GM19023 (cell line): ENCODE data around the gene ABHD16A.

Source experiments
- ATAC-seq: cut with Tn5 transposase; IDR thresholded peaks from one replicate; pipeline ENCODE4 v1.9.1; 2021; ENCODE audit warnings: mild to moderate bottlenecking, moderate library complexity; ENCODE audit not compliant: unreplicated experiment

ABHD16A gene

GRCh38 chr6:31642798-31643570, 60.1 kb downstream of the ABHD16A start:
- ATAC-seq: no peak

DNA sequence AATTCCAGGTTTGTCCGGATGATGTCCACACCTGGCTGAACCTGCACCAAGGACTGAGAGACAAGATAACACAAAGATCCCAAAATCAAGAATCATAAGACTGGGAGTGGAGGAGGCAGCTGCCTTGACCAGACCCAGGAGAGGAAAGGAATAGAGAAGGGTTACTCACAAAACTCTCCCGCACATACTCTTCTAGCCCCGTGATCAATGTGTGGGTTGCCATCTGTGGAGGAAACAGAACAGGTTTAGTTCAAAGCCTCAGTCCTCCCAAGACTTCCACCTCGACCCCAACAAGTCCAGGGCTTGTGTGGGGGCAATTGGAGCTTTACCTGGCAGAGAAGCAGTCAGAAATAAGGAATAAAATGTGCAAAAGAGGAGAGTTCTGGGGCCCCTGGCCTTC, 61.8 kb downstream of the ABHD16A start:
- no peak for ATAC-seq

DNA sequence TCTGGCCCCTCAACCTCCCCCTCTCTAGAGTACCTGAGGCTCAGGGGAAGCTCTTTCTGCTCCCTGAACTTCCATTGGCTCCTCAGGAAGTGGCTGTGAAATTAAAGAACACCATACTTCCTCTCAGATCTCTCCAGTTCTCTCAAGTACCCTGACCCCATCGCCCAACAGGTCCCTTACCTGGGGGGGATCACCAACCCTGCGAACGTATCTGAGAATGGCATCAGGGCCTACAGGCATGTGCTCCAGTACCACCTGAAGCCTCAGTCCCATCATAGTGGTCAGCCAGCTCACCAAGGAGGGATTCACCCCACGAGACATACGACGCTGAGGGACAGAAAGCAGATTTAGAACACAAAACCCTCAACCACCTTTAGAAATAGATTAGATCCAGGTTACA, 62.5 kb downstream of the ABHD16A start:
- ATAC-seq: no peak

DNA sequence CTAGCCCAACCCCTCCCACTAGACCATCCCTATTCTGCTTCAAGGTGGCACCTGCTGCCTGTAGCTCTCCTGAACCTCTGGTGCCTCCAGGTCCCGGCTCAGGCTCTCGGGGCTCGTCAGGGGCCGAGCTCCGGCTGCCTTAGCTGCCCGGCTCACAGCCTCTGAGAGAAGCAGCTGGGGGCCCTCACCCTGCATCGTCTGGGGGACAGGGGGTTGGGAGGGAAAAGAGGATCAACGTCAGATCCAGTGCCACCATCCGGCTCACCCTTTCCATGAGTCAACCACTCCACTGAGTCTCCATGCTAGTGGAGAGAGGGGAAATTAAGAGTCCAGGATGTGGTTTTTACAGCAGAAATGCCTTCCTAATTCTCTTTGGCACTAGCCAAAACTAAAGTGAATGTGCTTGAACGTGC, 63.7 kb downstream of the ABHD16A start:
- ATAC-seq: no peak

DNA sequence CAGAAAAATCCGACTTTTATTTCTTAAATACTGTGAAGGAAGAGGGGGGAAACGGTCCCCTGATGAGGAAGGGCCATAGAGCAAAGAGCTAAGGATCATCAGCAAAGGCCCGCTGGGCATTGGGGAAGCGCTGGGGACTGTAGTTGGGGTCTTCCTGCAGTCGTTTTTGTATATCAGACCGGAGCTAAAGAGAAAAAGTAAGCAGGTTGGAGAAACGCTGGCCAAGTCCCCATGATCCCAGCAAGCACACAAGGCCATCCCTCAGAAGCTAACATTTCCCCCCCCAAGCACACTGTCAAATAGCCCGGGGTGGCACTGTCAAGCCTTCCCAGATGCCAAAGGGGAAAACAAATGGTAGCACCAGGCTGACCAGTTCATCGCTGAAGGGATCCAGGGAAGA, 64.1 kb downstream of the ABHD16A start:
- no peak for ATAC-seq
